GM18867 (cell line): ENCODE data around the gene MINDY1.
A peak's percentile ranks its signal among the peaks of the same experiment; 100 is the strongest.

ENCODE experiments used
- ATAC-seq: cut with Tn5 transposase; IDR thresholded peaks from one replicate; pipeline ENCODE4 v1.9.1; 2021; ENCODE audit warnings: mild to moderate bottlenecking, moderate library complexity; ENCODE audit not compliant: unreplicated experiment

Gene MINDY1

GRCh38 chr1:150994248-150994647 lies 12.5 kb downstream of the MINDY1 start:
- no peak for ATAC-seq

GRCh38 chr1:150992626-150993025 lies 14.1 kb downstream of the MINDY1 start:
- ATAC-seq: no peak

GRCh38 chr1:150987924-150988323 lies 18.8 kb downstream of the MINDY1 start:
- ATAC-seq: no peak

- ATAC-seq: no peak
These were observed 21.4 kb downstream of the MINDY1 start for GRCh38 chr1:150985179-150985825.

GRCh38 chr1:150981805-150982712 lies 24.6 kb downstream of the MINDY1 start, which contains the start of gene ANXA9:
Gene ANXA9 (plus strand): TSS chr1:150982292. CDS start chr1:150983106, 814 bp downstream.
- no peak for ATAC-seq

- no peak for ATAC-seq
These were observed 25.4 kb downstream of the MINDY1 start for GRCh38 chr1:150981177-150981804.

GRCh38 chr1:150979092-150980056 lies 27.3 kb downstream of the MINDY1 start:
- ATAC-seq: peak; percentile 38

- ATAC-seq: no peak
These were observed 29.6 kb downstream of the MINDY1 start for GRCh38 chr1:150976879-150977694.

- ATAC-seq: no peak
These were observed 30.3 kb downstream of the MINDY1 start for GRCh38 chr1:150976401-150976821.

- ATAC-seq: peak; percentile 56
These were observed 31.9 kb downstream of the MINDY1 start, which contains the start of gene CERS2 for GRCh38 chr1:150974580-150975478. Gene CERS2 (minus strand): TSS chr1:150974835. CDS start chr1:150969090, 5,745 bp downstream.

GRCh38 chr1:150973836-150974579 lies 32.7 kb downstream of the MINDY1 start:
- peak; percentile 52 for ATAC-seq

- ATAC-seq: no peak
These were observed 33.4 kb downstream of the MINDY1 start for GRCh38 chr1:150973258-150973835.

GRCh38 chr1:150972417-150972940 lies 34.2 kb downstream of the MINDY1 start:
- ATAC-seq: no peak

- ATAC-seq: no peak
These were observed 34.9 kb downstream of the MINDY1 start for GRCh38 chr1:150971583-150972416.

- no peak for ATAC-seq
These were observed 35.7 kb downstream of the MINDY1 start for GRCh38 chr1:150970808-150971582.
